H54 (cell line): Measurements from ENCODE around the gene CREB3L2.

Experiments
- DNase-seq: peaks from one replicate; pipeline ENCODE4 v3.0.0; 2011; ENCODE audit warnings: low spot score, mixed read lengths; ENCODE audit not compliant: insufficient read length
- FAIRE-seq: peaks from 3 replicates; lab custom pipeline; 2011; peaks lifted over from hg19 to GRCh38; lab: Jason Lieb, UNC
- POLR2A ChIP-seq: IDR thresholded peaks from 2 replicates; pipeline ENCODE4 v1.6.1; 2011; ENCODE audit warnings: low read depth, mild to moderate bottlenecking, low read length

The CREB3L2 gene

DNA sequence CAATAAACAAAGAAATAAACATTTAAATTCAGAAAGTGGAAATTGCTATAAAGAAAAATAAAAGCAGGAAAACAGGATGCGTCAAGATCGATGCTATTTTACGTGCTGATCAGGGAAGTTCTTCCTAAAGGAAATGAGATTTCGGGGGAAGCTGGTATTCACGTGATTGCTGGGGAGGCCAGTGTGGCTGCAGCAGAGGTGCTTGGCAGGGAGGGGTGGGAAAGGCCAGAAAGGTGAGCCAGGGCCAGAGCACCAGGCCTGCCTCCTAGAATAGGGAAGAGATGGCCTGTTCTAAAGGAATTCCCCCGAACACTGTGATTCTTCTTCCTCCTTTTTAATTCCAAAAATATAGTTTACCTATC is 923 bp upstream of the CREB3L2 start:
- no peak for DNase-seq
- no peak for TF ChIP-seq POLR2A
- no peak for FAIRE-seq

- peak; percentile 88 for FAIRE-seq
- TF ChIP-seq POLR2A: no peak
- DNase-seq: peak; percentile 74
Measured at GRCh38 chr7:138002096-138002827, 376 bp upstream of the CREB3L2 start.

- no peak for TF ChIP-seq POLR2A
- FAIRE-seq (no peak), DNase-seq (no peak)
Measured at GRCh38 chr7:138000081-138000701, 1.7 kb downstream of the CREB3L2 start.

GRCh38 chr7:137999496-138000080 is 2.3 kb downstream of the CREB3L2 start:
- no peak for FAIRE-seq
- DNase-seq: no peak

DNA sequence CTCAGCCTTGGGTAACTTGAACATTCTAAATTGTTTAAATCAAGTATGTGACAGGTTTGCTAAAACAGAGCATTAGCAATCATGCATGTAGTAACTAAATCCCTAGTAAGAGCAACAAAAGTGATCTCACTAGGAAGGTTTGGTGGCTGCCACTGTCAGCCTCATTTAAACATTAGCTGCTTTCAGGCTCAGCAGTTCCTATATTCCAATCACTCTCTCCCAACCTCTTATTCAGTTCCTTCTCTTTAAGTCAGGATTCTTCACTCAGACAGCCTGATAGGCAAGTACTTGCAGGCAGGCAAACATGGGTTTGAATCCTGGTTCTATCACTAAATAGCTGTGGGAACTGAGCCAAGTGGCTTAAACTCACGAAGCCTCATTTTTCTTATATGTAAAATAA is 3.6 kb downstream of the CREB3L2 start:
- FAIRE-seq (no peak), DNase-seq (no peak)
- no peak for TF ChIP-seq POLR2A

More at GRCh38 chr7:137999496-138000080, 2.3 kb downstream of the CREB3L2 start:
- TF ChIP-seq POLR2A: no peak

GRCh38 chr7:137996871-137997270 is 5.0 kb downstream of the CREB3L2 start:
- DNase-seq: no peak
- no peak for FAIRE-seq
- TF ChIP-seq POLR2A: no peak

GRCh38 chr7:137996386-137996851 is 5.5 kb downstream of the CREB3L2 start:
- no peak for TF ChIP-seq POLR2A
- FAIRE-seq (no peak), DNase-seq (no peak)

- DNase-seq: no peak
- no peak for FAIRE-seq
Measured at GRCh38 chr7:137994216-137994615, 7.7 kb downstream of the CREB3L2 start.

DNA sequence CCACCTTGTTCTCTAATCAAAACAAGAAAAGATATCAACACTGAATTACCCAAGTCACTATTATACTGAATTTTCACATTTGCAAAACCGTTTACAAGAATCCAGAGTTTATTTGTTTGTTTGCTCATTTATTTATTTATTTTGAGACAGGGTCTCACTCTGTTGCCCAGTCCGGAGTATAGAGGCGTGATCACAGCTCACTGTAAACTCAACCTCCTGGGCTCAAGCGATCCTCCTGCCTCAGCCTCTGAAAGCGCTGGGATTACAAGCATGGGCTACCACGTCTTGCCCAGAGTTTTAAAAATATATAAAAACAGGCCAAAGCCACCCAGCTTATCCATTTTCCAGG is 8.5 kb downstream of the CREB3L2 start:
- FAIRE-seq: no peak
- TF ChIP-seq POLR2A: no peak

More at GRCh38 chr7:137994216-137994615, 7.7 kb downstream of the CREB3L2 start:
- no peak for TF ChIP-seq POLR2A

GRCh38 chr7:137992550-137993394 is 9.1 kb downstream of the CREB3L2 start:
- FAIRE-seq: no peak
- TF ChIP-seq POLR2A: no peak
- no peak for DNase-seq

More for the DNA sequence above, 8.5 kb downstream of the CREB3L2 start:
- DNase-seq: no peak

DNA sequence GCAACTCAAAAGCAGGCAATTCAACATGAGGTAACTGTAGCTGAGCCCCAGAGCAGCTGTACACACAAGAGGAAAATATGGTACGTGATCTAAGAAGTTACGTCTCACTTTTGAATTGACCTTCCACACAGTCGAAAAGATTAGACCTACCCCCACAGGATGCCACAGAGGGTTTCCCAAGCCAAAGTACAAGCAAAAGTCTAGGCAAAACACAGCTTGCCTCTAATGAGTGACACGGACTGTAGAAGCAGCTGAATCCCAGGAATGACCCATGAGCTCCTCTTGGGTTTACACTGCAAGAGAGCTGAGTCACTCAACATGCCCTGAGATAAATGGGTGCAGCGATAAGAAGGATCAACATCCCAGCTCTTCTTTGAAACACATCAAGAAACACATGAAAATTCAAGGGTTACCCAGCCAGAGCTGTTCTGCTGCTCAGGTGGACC is 9.8 kb downstream of the CREB3L2 start:
- FAIRE-seq (no peak), DNase-seq (no peak)
- no peak for TF ChIP-seq POLR2A

- DNase-seq (no peak), FAIRE-seq (no peak)
- TF ChIP-seq POLR2A: no peak
Measured at GRCh38 chr7:137990251-137990941, 11.5 kb downstream of the CREB3L2 start.

DNA sequence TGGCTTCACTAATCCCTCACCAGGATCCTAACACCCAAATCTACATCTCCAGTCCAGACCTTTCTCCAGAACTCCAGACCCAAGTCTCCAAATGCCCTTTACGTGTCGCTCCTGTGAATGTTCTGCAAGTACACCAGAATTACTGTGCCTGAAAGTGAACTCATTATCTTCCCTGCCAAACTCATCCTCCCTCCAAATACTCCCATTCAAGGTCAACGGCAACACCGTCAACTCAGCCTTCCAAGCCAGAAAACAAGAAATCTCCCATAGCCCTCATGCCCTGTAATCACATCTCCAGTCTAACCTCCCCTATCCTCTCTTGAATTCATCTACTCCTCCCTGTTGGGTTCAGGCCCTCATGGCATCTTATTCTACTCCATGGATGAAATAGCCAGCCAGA is 12.3 kb downstream of the CREB3L2 start:
- FAIRE-seq (no peak), DNase-seq (no peak)
- no peak for TF ChIP-seq POLR2A
